Stomach (tissue), 9 donors: ENCODE measurements around the gene SUPV3L1. TPM values are rescaled to one million over a fixed set of nuclear protein-coding genes. Genes with fewer than 3 reads are reported as not detected.

ENCODE experiments used
- DNase-seq, 2 donors: peaks; one replicate each; pipeline versions ENCODE4 v3.0.0 to v3.0.0-alpha.2; 2013 to 2019
- H3K27ac ChIP-seq, 5 donors: fragments of 200-600 bp in 4 of 5; sonication (generic) in 4 of 5; one replicate each; pipeline ENCODE4 v1.5.1; 2013 to 2019; ENCODE audit warnings: mild to moderate bottlenecking in 1 of 5, moderate library complexity in 1 of 5
- H3K27me3 ChIP-seq, 3 donors: fragments of 200-600 bp; sonication (generic); one replicate each; pipeline ENCODE4 v1.5.1; 2017 to 2019; ENCODE audit warnings: mixed run types in 1 of 3
- H3K36me3 ChIP-seq, 4 donors: fragments of 200-600 bp; sonication (generic); 1 replicate in 3 of 4; 2 replicates in 1 of 4; pipeline ENCODE4 v1.5.1; 2016 to 2019
- H3K4me1 ChIP-seq, 4 donors: fragments of 200-600 bp; sonication (generic); one replicate each; pipeline ENCODE4 v1.5.1; 2016 to 2019
- H3K4me3 ChIP-seq, 4 donors: fragments of 200-600 bp; sonication (generic) in 3 of 4; one replicate each; pipeline ENCODE4 v1.5.1; 2016 to 2019; ENCODE audit warnings: mild to moderate bottlenecking in 1 of 4
- H3K9me3 ChIP-seq, 4 donors: fragments of 200-600 bp; sonication (generic); one replicate each; pipeline ENCODE4 v1.5.1; 2016 to 2019
- CTCF ChIP-seq, 7 experiments: fragments of 450-650 bp in 4 of 7; fragments of 200-600 bp in 3 of 7; sonication (generic) in 3 of 7; IDR thresholded peaks; one replicate each; pipeline ENCODE4 v1.5.1; 2016 to 2019; ENCODE audit warnings: antibody characterized with exemption in 7 of 7, control low read depth in 2 of 7, mild to moderate bottlenecking in 1 of 7
- EP300 ChIP-seq: sonication (generic); formaldehyde crosslinking; IDR thresholded peaks from one replicate; pipeline ENCODE4 v1.6.1; 2017; ENCODE audit warnings: antibody characterized with exemption
- POLR2A ChIP-seq, 4 donors: fragments of 450-650 bp; IDR thresholded peaks; one replicate each; pipeline ENCODE4 v1.6.1; 2016; ENCODE audit warnings: antibody characterized with exemption in 4 of 4, control low read depth in 2 of 4, mild to moderate bottlenecking in 1 of 4, moderate library complexity in 1 of 4
- POLR2AphosphoS5 ChIP-seq, 3 donors: sonication (generic); formaldehyde crosslinking; IDR thresholded peaks; one replicate each; pipeline ENCODE4 v1.6.1; 2016; ENCODE audit warnings: antibody characterized with exemption in 3 of 3
- WGBS, 5 donors: extraction: QIAGEN DNeasy Blood & Tissue Kit in 3 of 5; methylation state at CpG; one replicate each; pipeline versions ENCODE4 v1.1.5 to v1.1.7; 2013 to 2018; 5-methylcytosine and 5-hydroxymethylcytosine counted together
- intact Hi-C: fragments of 100-400 bp; cut with DNase I; formaldehyde crosslinking; loops from one replicate; pipeline ENCODE4 v1.15.1; 2023; ENCODE audit warnings: low total_unique reads
- polyA plus RNA-seq, 3 donors: library from polyadenylated mRNA; stranded (reverse); fragments of 200-250 nt; gene quantifications; one replicate each; pipeline ENCODE4 v1.2.3, GENCODE V29; 2013
- total RNA-seq, 5 donors: library from RNA; depleted of rRNA; stranded (reverse); fragments of >200 nt; gene quantifications; one replicate each; pipeline versions ENCODE4 v1.1.0 to v1.2.3, GENCODE V29; 2014 to 2016
- donor health status: healthy with polysubstance abuse.
- donor health status: Bipolar disorder and iron deficiency.
- donor health status: healthy.

SUPV3L1 gene
- total and polyA plus RNA-seq, 8 donors: 15.2 to 111 (median 45.5) TPM

DNA sequence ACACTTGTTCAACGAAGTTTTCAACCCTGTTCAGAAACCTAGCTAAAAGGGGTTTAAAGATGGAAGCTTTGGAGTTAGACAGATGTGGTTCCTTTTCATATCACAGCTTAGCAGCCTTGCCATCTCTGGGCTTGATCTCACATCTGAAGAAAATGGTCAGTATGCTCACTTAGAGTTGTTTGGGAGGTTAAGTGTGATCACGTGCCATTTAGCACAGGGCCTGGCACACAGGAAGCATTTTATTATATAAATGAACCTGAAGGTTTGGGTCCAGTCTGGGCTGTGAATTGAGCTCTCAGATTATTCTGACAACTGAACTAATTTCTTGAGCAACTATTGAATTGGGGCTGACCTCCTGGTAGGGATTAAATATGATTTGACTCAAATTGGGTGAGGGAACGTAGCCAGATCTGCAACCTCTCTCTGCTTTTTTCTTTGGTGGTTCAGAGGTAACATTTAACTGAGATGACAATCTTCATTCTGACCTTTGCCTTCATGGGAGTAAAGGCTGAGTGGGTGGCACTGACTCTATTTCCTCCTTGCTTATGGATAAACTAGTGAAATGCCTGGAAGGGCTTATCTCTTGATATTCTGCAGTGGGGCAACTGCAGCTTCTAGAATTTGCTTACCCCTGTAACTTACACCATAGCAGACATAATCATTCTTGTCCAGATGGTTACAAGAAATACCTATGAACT lies 29.9 kb downstream of the SUPV3L1 start:
- WGBS, 5 donors: 69 to 81% (median 77%) methylated on average over 3 of the region's 3 CpGs
- peaks cover 0 to 7% (median 0%) of the 10 kb centered on the region in 4 donors for H3K4me1 ChIP-seq

DNA sequence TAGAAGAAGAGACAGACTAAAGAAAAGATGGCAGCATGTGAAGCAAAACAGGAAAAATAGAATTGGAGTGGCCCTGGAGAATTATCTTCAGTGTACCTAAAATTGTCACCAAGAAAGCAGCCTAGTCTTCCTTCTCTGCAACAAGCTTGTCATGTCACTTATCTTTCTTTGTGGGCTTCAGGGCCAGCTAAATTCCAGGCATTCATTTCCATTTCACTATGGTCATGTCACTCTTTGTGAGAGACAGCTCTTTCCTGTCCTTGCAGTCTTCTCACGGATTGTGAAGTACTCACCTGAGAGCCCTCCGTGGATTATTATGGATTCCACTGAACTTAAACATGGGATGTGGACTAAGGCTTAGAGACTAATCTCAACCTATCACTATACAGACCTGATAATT lies 31.1 kb downstream of the SUPV3L1 start:
- H3K27ac ChIP-seq: no peak overlapping the region
- DNase-seq: no peak
- H3K9me3 ChIP-seq: no peaks in the 10 kb centered on the region
- H3K27me3 ChIP-seq: no peaks in the 10 kb centered on the region
- TF ChIP-seq CTCF (IDR thresholded peaks at IDR 0.05): no peak
- H3K4me3 ChIP-seq: no peak overlapping the region
- H3K36me3 ChIP-seq: peaks cover 23 to 39% (median 34%) of the 10 kb centered on the region in 4 donors
- peaks cover 0 to 7% (median 3%) of the 10 kb centered on the region in 4 donors for H3K4me1 ChIP-seq
- intact Hi-C loops: no loop called here
- 41 to 59% (median 50%) methylated on average over 2 of the region's 2 CpGs for WGBS, 5 donors

More for the DNA sequence above, 29.9 kb downstream of the SUPV3L1 start:
- peaks cover 23 to 51% (median 46%) of the 10 kb centered on the region in 4 donors for H3K36me3 ChIP-seq
- no peak overlapping the region for H3K4me3 ChIP-seq
- no peaks in the 10 kb centered on the region for H3K9me3 ChIP-seq
- no peak for DNase-seq
- H3K27ac ChIP-seq: no peak overlapping the region
- TF ChIP-seq POLR2A (IDR thresholded peaks at IDR 0.05): no peak
- TF ChIP-seq CTCF (IDR thresholded peaks at IDR 0.05): no peak
- TF ChIP-seq POLR2AphosphoS5 (IDR thresholded peaks at IDR 0.05): no peak
- no peak for TF ChIP-seq EP300
- intact Hi-C loops: no loop called here
- H3K27me3 ChIP-seq: no peaks in the 10 kb centered on the region

GRCh38 chr10:69211524-69211923 lies 31.5 kb downstream of the SUPV3L1 start:
- H3K9me3 ChIP-seq: no peaks in the 10 kb centered on the region
- H3K27me3 ChIP-seq: no peaks in the 10 kb centered on the region
- H3K4me1 ChIP-seq: peaks cover 0 to 7% (median 3%) of the 10 kb centered on the region in 4 donors
- no peak for DNase-seq
- no peak for TF ChIP-seq EP300
- TF ChIP-seq CTCF (IDR thresholded peaks at IDR 0.05): no peak
- TF ChIP-seq POLR2AphosphoS5 (IDR thresholded peaks at IDR 0.05): no peak
- TF ChIP-seq POLR2A (IDR thresholded peaks at IDR 0.05): no peak
- H3K36me3 ChIP-seq: peaks cover 20 to 35% (median 30%) of the 10 kb centered on the region in 4 donors
- H3K4me3 ChIP-seq: no peak overlapping the region
- no peak overlapping the region for H3K27ac ChIP-seq
- intact Hi-C loops: no loop called here
- WGBS, 5 donors: 80 to 97% (median 83%) methylated on average over 3 of the region's 3 CpGs

DNA sequence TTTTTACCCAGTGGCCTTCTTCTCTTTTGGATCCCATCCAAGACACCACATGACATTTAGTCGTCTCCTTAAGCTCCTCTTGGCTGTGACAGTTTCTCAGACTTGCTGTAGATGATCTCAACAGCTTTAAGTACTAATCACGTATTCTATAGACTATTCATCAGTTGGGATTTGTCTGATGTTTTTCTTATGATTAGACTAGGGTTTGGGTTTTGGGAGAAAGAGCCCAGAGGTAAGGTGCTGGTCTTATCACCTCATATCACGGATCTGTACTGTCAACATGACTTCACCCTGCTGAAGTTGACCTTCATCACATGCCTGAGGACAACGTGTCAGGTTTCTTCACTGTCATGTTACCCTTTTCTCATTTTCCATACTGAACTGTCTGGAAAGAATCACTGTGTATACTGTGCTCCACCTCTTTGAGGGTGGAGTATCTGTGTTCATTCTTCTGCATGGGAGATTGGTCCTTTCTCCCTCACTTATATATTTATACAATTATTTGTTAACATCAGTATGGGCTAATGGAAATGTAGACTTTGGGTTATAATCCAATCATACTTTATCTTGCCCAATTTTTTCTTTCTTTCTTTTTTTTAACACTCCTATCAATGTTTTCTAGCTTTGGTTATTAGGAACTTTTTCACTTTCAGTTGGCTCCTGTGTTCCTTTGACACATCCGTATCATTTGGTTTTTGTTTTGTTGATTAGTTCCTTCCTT lies 33.7 kb downstream of the SUPV3L1 start:
- H3K27me3 ChIP-seq: peaks cover 0 to 8% (median 0%) of the 10 kb centered on the region in 3 donors
- WGBS, 5 donors: 29 to 39% (median 31%) methylated on average over 5 of the region's 5 CpGs
- no peak for TF ChIP-seq POLR2A (IDR thresholded peaks at IDR 0.05)
- no peak for TF ChIP-seq EP300
- no peak for TF ChIP-seq POLR2AphosphoS5 (IDR thresholded peaks at IDR 0.05)
- TF ChIP-seq CTCF (IDR thresholded peaks at IDR 0.05): no peak
- H3K27ac ChIP-seq: no peak overlapping the region
- no peak for DNase-seq
- H3K36me3 ChIP-seq: peaks cover under 1 to 13% (median 8%) of the 10 kb centered on the region in 4 donors
- H3K4me1 ChIP-seq: peaks cover 0 to 7% (median 3%) of the 10 kb centered on the region in 4 donors
- H3K4me3 ChIP-seq: no peak overlapping the region
- intact Hi-C loops: no loop called here
- no peaks in the 10 kb centered on the region for H3K9me3 ChIP-seq
